GM23338 (cell line): ENCODE measurements around the gene DBH. TPM values are rescaled to one million over a fixed set of nuclear protein-coding genes. Genes with fewer than 3 reads are reported as not detected.

Source experiments
- ATAC-seq: fragments of 200-7000 bp; cut with Tn5 transposase; 3 replicates; pipeline ENCODE4 v1.9.1; 2020
- DNase-seq: peaks from one replicate; pipeline ENCODE4 v3.0.0-alpha.2; 2015; ENCODE audit warnings: low spot score
- H2AFZ ChIP-seq: fragments of 200-600 bp; sonication (generic); 2 replicates; pipeline ENCODE4 v1.8.0; 2016; ENCODE audit warnings: antibody characterized with exemption, mild to moderate bottlenecking, moderate library complexity
- H3F3A ChIP-seq: fragments of 200-600 bp; sonication (generic); replicated peaks from 2 replicates; pipeline ENCODE4 v1.8.0; 2017; ENCODE audit warnings: antibody characterized with exemption, mixed run types, low read depth
- H3K27ac ChIP-seq: fragments of 200-600 bp; sonication (generic); 2 replicates; pipeline ENCODE4 v1.6.1; 2016; ENCODE audit warnings: low read depth
- H3K27me3 ChIP-seq: fragments of 200-600 bp; sonication (generic); 2 replicates; pipeline ENCODE4 v1.8.0; 2016; ENCODE audit warnings: mild to moderate bottlenecking, mixed run types, moderate library complexity; ENCODE audit not compliant: insufficient read depth
- H3K36me3 ChIP-seq: fragments of 200-600 bp; sonication (generic); 2 replicates; pipeline ENCODE4 v1.8.0; 2016; ENCODE audit warnings: mild to moderate bottlenecking; ENCODE audit not compliant: insufficient read depth
- H3K4me1 ChIP-seq: fragments of 200-600 bp; sonication (generic); 2 replicates; pipeline ENCODE4 v1.8.0; 2016; ENCODE audit warnings: mild to moderate bottlenecking, moderate library complexity; ENCODE audit not compliant: insufficient read depth
- H3K4me2 ChIP-seq: fragments of 200-600 bp; sonication (generic); 2 replicates; pipeline ENCODE4 v1.7.1; 2017; ENCODE audit warnings: mixed run types
- H3K4me3 ChIP-seq: fragments of 200-600 bp; sonication (generic); 2 replicates; pipeline ENCODE4 v1.6.1; 2016; ENCODE audit warnings: mixed run types
- H3K79me2 ChIP-seq: fragments of 200-600 bp; sonication (generic); replicated peaks from 2 replicates; pipeline ENCODE4 v1.8.0; 2017; ENCODE audit warnings: mild to moderate bottlenecking; ENCODE audit not compliant: insufficient read depth
- H3K9me2 ChIP-seq: fragments of 200-600 bp; sonication (generic); 2 replicates; pipeline ENCODE4 v1.8.0; 2017; ENCODE audit not compliant: insufficient read depth
- H4K20me1 ChIP-seq: fragments of 200-600 bp; sonication (generic); replicated peaks from 2 replicates; pipeline ENCODE4 v1.8.0; 2017; ENCODE audit warnings: mild to moderate bottlenecking; ENCODE audit not compliant: insufficient read depth
- H3K27ac Mint-ChIP-seq: 2 replicates; pipeline ENCODE4 v1.8.0; 2020; ENCODE audit warnings: inconsistent platforms, mild to moderate bottlenecking, moderate library complexity, mixed read lengths
- H3K27me3 Mint-ChIP-seq: 3 replicates; pipeline ENCODE4 v1.8.0; 2022; ENCODE audit warnings: low read depth, mild to moderate bottlenecking, moderate library complexity, mixed read lengths, inconsistent platforms; ENCODE audit not compliant: insufficient read depth, poor library complexity
- H3K36me3 Mint-ChIP-seq: 3 replicates; pipeline ENCODE4 v1.8.0; 2021; ENCODE audit warnings: low read depth, mild to moderate bottlenecking, inconsistent platforms, moderate library complexity, mixed read lengths
- H3K4me1 Mint-ChIP-seq: 3 replicates; pipeline ENCODE4 v1.8.0; 2020; ENCODE audit warnings: mild to moderate bottlenecking, inconsistent platforms, mixed read lengths
- H3K4me3 Mint-ChIP-seq: 3 replicates; pipeline ENCODE4 v1.8.0; 2021; ENCODE audit warnings: moderate library complexity, mild to moderate bottlenecking, inconsistent platforms, mixed read lengths
- H3K9me3 Mint-ChIP-seq: 3 replicates; pipeline ENCODE4 v1.8.0; 2020; ENCODE audit warnings: moderate library complexity, mild to moderate bottlenecking, inconsistent platforms, mixed read lengths
- CREB1 ChIP-seq: fragments of 250-450 bp; sonication (Bioruptor Pico); IDR thresholded peaks from 2 replicates; pipeline ENCODE4 v1.5.0; 2020; ENCODE audit warnings: low read depth, mild to moderate bottlenecking, moderate library complexity
- EZH2 ChIP-seq: fragments of 200-600 bp; sonication (generic); IDR thresholded peaks from one replicate; pipeline ENCODE4 v1.8.0; 2017; ENCODE audit warnings: antibody characterized with exemption, mild to moderate bottlenecking, low read depth; ENCODE audit not compliant: unreplicated experiment
- EZH2phosphoT487 ChIP-seq: fragments of 200-600 bp; sonication (generic); IDR thresholded peaks from one replicate; pipeline ENCODE4 v1.8.1; 2018; ENCODE audit warnings: antibody characterized with exemption; ENCODE audit not compliant: unreplicated experiment
- POLR2AphosphoS5 ChIP-seq: IDR thresholded peaks from 2 replicates; pipeline ENCODE4 v1.6.1; 2016; ENCODE audit warnings: antibody characterized with exemption, low read depth
- ZNF114 ChIP-seq: fragments of 250-450 bp; sonication (Bioruptor Pico); IDR thresholded peaks from 2 replicates; pipeline ENCODE4 v1.5.0; 2020; ENCODE audit warnings: mild to moderate bottlenecking, moderate library complexity
- polyA plus RNA-seq: library from polyadenylated mRNA; unstranded; fragments of >200 nt; fragmentation: Nextera tagmentation; extraction: Ambion mirVana; gene quantifications from 2 replicates; pipeline ENCODE4 v1.2.1, GENCODE V29; 2016
- total RNA-seq: library from RNA; depleted of rRNA; stranded (reverse); fragments of >200 nt; shearing (Covaris generic); gene quantifications from 2 replicates; pipeline ENCODE4 v1.2.3, GENCODE V29; 2014
- TF ChIP-seq, protein P1 (sequence below): fragments of 250-450 bp; sonication (Bioruptor Pico); IDR thresholded peaks from 2 replicates; pipeline ENCODE4 v1.5.0; 2020; ENCODE audit warnings: mild to moderate bottlenecking, moderate library complexity
- TF ChIP-seq, protein P2 (sequence below): IDR thresholded peaks from 2 replicates; pipeline ENCODE4 v1.6.1; 2016; ENCODE audit warnings: antibody characterized with exemption
- TF ChIP-seq, protein P3 (sequence below), 2 experiments: fragments of 200-600 bp in 1 of 2; sonication (generic) in 1 of 2; conservative IDR thresholded peaks; 2 replicates each; pipeline versions ENCODE4 v1.5.1 to v1.6.1; 2016 to 2017; ENCODE audit warnings: antibody characterized with exemption in 2 of 2, low read depth in 2 of 2, mild to moderate bottlenecking in 2 of 2, moderate library complexity in 1 of 2

DBH gene
- total and polyA plus RNA-seq, 2 experiments from 2014 or later = 0.08 to 0.24 TPM

DNA sequence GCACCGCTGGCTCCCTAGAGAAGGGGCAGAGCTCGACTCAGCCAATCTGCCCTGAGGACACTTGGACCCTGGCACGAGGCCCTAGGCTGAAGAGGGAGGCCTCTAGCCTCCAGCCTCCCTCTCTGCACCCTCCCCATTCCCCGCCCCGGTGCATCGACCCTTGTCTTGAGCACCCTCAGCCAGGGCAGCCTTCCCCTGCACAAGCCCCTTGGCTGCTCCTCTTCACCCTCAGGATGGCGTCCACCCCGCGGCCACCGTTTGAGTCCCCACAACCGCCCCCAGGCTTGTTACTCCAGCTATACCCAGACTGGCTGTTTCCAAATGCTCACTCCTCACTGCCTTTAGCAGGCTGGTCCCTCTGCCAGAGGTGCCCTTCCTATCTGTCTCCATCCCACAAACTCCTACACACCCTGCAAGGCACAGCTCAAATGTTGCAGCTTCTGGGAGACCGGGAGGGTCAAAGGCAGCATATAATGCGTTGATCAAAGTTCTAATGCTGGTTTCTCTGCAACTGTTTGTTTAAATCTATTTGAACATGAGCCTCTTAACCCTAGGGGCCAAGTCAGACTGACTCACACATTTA, 20.5 kb upstream of the DBH start (continued):
- TF ChIP-seq, protein P1, sequence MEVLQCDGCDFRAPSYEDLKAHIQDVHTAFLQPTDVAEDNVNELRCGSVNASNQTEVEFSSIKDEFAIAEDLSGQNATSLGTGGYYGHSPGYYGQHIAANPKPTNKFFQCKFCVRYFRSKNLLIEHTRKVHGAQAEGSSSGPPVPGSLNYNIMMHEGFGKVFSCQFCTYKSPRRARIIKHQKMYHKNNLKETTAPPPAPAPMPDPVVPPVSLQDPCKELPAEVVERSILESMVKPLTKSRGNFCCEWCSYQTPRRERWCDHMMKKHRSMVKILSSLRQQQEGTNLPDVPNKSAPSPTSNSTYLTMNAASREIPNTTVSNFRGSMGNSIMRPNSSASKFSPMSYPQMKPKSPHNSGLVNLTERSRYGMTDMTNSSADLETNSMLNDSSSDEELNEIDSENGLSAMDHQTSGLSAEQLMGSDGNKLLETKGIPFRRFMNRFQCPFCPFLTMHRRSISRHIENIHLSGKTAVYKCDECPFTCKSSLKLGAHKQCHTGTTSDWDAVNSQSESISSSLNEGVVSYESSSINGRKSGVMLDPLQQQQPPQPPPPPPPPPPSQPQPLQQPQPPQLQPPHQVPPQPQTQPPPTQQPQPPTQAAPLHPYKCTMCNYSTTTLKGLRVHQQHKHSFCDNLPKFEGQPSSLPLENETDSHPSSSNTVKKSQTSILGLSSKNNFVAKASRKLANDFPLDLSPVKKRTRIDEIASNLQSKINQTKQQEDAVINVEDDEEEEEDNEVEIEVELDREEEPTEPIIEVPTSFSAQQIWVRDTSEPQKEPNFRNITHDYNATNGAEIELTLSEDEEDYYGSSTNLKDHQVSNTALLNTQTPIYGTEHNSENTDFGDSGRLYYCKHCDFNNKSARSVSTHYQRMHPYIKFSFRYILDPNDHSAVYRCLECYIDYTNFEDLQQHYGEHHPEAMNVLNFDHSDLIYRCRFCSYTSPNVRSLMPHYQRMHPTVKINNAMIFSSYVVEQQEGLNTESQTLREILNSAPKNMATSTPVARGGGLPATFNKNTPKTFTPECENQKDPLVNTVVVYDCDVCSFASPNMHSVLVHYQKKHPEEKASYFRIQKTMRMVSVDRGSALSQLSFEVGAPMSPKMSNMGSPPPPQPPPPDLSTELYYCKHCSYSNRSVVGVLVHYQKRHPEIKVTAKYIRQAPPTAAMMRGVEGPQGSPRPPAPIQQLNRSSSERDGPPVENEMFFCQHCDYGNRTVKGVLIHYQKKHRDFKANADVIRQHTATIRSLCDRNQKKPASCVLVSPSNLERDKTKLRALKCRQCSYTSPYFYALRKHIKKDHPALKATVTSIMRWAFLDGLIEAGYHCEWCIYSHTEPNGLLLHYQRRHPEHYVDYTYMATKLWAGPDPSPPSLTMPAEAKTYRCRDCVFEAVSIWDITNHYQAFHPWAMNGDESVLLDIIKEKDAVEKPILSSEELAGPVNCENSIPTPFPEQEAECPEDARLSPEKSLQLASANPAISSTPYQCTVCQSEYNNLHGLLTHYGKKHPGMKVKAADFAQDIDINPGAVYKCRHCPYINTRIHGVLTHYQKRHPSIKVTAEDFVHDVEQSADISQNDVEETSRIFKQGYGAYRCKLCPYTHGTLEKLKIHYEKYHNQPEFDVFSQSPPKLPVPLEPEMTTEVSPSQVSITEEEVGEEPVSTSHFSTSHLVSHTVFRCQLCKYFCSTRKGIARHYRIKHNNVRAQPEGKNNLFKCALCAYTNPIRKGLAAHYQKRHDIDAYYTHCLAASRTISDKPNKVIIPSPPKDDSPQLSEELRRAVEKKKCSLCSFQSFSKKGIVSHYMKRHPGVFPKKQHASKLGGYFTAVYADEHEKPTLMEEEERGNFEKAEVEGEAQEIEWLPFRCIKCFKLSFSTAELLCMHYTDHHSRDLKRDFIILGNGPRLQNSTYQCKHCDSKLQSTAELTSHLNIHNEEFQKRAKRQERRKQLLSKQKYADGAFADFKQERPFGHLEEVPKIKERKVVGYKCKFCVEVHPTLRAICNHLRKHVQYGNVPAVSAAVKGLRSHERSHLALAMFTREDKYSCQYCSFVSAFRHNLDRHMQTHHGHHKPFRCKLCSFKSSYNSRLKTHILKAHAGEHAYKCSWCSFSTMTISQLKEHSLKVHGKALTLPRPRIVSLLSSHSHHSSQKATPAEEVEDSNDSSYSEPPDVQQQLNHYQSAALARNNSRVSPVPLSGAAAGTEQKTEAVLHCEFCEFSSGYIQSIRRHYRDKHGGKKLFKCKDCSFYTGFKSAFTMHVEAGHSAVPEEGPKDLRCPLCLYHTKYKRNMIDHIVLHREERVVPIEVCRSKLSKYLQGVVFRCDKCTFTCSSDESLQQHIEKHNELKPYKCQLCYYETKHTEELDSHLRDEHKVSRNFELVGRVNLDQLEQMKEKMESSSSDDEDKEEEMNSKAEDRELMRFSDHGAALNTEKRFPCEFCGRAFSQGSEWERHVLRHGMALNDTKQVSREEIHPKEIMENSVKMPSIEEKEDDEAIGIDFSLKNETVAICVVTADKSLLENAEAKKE (CRISPR knock-in tag) = no peak
- TF ChIP-seq POLR2AphosphoS5 = no peak
- TF ChIP-seq EZH2 = no peak
- TF ChIP-seq EZH2phosphoT487 = no peak
- TF ChIP-seq, protein P2, sequence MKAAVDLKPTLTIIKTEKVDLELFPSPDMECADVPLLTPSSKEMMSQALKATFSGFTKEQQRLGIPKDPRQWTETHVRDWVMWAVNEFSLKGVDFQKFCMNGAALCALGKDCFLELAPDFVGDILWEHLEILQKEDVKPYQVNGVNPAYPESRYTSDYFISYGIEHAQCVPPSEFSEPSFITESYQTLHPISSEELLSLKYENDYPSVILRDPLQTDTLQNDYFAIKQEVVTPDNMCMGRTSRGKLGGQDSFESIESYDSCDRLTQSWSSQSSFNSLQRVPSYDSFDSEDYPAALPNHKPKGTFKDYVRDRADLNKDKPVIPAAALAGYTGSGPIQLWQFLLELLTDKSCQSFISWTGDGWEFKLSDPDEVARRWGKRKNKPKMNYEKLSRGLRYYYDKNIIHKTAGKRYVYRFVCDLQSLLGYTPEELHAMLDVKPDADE = no peak

DNA sequence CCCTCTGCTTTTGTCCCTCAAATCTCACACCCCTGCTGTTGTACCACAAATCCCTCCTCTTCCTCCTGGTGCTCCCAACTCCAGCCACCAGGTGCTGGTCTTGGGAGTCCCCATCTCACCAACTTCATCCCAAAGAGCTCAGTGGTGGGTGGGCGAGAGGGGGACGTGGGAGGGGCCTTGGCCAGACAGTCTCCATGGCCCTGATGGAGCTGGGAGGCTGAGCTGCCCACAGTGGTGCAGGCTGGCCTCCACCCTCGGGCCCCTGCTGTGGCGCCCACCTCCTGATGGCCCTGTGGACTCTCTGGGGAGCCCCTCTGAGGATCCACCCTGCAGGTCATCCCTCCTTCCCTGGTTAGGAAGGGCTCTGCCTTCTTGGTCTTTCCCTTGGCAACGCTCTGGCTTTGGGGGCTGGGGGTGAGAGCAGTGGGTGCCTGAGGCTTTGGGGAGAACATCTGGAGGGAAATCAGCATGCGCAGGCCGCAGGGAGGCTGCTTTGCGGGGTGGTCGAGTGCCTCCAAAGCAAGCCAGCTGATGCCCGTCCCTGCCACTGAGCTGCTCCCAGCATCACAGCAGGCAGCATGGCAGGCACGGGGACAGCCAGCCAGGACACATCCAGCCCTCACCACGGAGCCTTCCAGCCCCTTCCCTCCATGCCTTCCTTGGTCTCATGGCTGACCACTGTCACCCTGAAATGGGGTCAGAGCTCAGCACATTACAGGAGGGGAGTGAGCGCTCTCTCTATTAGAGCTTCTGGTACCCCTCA, 19.3 kb upstream of the DBH start:
- Histone ChIP-seq H2AFZ (no peak overlapping the region), H3K27ac (no peak overlapping the region), H3K4me1 (no peaks in the 10 kb centered on the region), H4K20me1 (no peaks in the 10 kb centered on the region), H3K36me3 (no peaks in the 10 kb centered on the region), H3F3A (no peaks in the 10 kb centered on the region), H3K27me3 (no peaks in the 10 kb centered on the region), H3K79me2 (no peaks in the 10 kb centered on the region), H3K9me2 (no peaks in the 10 kb centered on the region), H3K4me3 (no peak overlapping the region), H3K4me2 (no peak overlapping the region)
- Mint-ChIP-seq H3K27ac (no peak overlapping the region), H3K4me1 (peaks cover 12% of the 10 kb centered on the region; the same call in 2 of the 3 replicates), H3K36me3 (no peaks in the 10 kb centered on the region), H3K4me3 (no peak overlapping the region), H3K9me3 (no peaks in the 10 kb centered on the region), H3K27me3 (peaks cover 5% of the 10 kb centered on the region)
- no peak for ATAC-seq
- DNase-seq = no peak
- TF ChIP-seq CREB1 (CRISPR knock-in tag) = no peak
- TF ChIP-seq, protein P3, sequence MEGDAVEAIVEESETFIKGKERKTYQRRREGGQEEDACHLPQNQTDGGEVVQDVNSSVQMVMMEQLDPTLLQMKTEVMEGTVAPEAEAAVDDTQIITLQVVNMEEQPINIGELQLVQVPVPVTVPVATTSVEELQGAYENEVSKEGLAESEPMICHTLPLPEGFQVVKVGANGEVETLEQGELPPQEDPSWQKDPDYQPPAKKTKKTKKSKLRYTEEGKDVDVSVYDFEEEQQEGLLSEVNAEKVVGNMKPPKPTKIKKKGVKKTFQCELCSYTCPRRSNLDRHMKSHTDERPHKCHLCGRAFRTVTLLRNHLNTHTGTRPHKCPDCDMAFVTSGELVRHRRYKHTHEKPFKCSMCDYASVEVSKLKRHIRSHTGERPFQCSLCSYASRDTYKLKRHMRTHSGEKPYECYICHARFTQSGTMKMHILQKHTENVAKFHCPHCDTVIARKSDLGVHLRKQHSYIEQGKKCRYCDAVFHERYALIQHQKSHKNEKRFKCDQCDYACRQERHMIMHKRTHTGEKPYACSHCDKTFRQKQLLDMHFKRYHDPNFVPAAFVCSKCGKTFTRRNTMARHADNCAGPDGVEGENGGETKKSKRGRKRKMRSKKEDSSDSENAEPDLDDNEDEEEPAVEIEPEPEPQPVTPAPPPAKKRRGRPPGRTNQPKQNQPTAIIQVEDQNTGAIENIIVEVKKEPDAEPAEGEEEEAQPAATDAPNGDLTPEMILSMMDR (conservative IDR thresholded peaks at IDR 0.05; ENCODE audit: low read depth in 2 of 2) = no peak
- TF ChIP-seq ZNF114 (CRISPR knock-in tag) = no peak
